GM19468 (cell line): ENCODE measurements around the gene CRHR1.

Experiments
- ATAC-seq: cut with Tn5 transposase; IDR thresholded peaks from one replicate; pipeline ENCODE4 v1.9.1; 2021; ENCODE audit warnings: mild to moderate bottlenecking, moderate library complexity, moderate number of reproducible peaks; ENCODE audit not compliant: unreplicated experiment; ENCODE audit errors: extremely low read depth

CRHR1 gene

GRCh38 chr17:45839442-45839841 lies 55.3 kb downstream of the CRHR1 start:
- ATAC-seq = no peak

GRCh38 chr17:45841186-45841585 lies 57.1 kb downstream of the CRHR1 start:
- ATAC-seq = no peak

- ATAC-seq = no peak
Measured at GRCh38 chr17:45841883-45842525, 57.9 kb downstream of the CRHR1 start.

- ATAC-seq = no peak
Measured at GRCh38 chr17:45843722-45844121, 59.6 kb downstream of the CRHR1 start.

- ATAC-seq = no peak
Measured at GRCh38 chr17:45844695-45845375, 60.7 kb downstream of the CRHR1 start, which contains the start of gene SPPL2C. SPPL2C (plus strand) TSS chr17:45844881; CDS start chr17:45844907, 26 bp downstream.

GRCh38 chr17:45845376-45846185 lies 61.5 kb downstream of the CRHR1 start:
- ATAC-seq = no peak

GRCh38 chr17:45846223-45846622 lies 62.1 kb downstream of the CRHR1 start:
- no peak for ATAC-seq

- ATAC-seq = no peak
Measured at GRCh38 chr17:45846646-45847045, 62.5 kb downstream of the CRHR1 start.

GRCh38 chr17:45847101-45847500 lies 63.0 kb downstream of the CRHR1 start:
- no peak for ATAC-seq

- no peak for ATAC-seq
Measured at GRCh38 chr17:45847747-45848146, 63.6 kb downstream of the CRHR1 start.

GRCh38 chr17:45848405-45848804 lies 64.3 kb downstream of the CRHR1 start:
- no peak for ATAC-seq

GRCh38 chr17:45848868-45849535 lies 64.9 kb downstream of the CRHR1 start:
- no peak for ATAC-seq

- ATAC-seq = no peak
Measured at GRCh38 chr17:45849536-45849990, 65.4 kb downstream of the CRHR1 start.

GRCh38 chr17:45850011-45850410 lies 65.9 kb downstream of the CRHR1 start:
- ATAC-seq = no peak

GRCh38 chr17:45850468-45850867 lies 66.3 kb downstream of the CRHR1 start:
- ATAC-seq = no peak

- no peak for ATAC-seq
Measured at GRCh38 chr17:45851022-45851421, 66.9 kb downstream of the CRHR1 start.

- no peak for ATAC-seq
Measured at GRCh38 chr17:45851464-45851863, 67.3 kb downstream of the CRHR1 start.

- ATAC-seq = no peak
Measured at GRCh38 chr17:45851873-45852272, 67.8 kb downstream of the CRHR1 start.

- no peak for ATAC-seq
Measured at GRCh38 chr17:45852535-45853297, 68.6 kb downstream of the CRHR1 start.

GRCh38 chr17:45854209-45854608 lies 70.1 kb downstream of the CRHR1 start:
- ATAC-seq = no peak
